ENCODE results near the gene FGD3.

The FGD3 gene

DNA sequence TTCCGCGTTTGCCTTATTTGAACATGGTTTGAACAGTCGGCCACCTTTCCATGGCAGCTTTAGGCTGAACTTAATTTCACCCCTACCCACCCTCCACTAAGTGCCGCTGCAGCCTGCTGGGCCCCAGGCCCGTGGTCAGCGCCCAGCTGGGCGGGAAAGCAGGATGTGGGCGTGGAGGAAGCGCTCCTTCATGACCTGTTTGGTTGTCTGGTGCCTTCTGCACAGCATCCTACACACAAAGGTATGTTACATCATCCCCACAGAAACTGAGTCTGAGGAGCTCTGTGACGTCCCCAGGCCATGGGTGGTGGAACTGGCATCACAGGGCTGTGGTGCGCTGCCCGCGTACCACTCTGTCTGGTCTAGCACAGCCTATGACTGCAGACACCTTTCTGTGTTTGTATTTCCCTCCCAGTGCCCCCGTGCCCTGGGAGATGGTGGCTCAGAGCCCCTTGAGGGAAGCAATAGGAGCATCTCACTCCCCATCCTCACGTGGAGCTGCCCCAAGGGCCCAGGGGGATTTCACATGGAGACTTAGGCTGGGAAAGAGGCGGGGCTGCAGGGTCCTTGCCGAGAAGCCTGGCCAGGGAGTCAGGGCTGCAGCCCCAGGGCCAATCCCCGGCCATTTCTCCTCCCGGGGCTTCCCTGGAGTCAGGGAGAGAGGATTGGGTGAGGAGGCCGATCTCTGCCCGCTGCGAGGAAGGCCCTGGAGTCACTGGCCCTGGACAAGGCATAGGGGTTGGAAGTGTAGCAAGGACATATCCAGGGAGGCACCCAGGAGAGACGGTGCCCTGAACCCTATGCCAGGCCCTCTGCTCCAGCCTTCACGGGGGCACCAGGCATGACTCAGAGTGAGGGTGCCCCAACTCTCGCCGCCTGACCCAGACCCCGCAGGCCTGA lies 73.7 kb downstream of the FGD3 start:
- Histone ChIP-seq H3K4me3 (ENCODE audit: low read length) (no peak overlapping the region), H3K27ac (ENCODE audit: low read length) (no peak overlapping the region), H3F3A (ENCODE audit: insufficient read depth, low read length) (no peaks in the 10 kb centered on the region), H4K20me1 (ENCODE audit: insufficient read depth, low read length) (no peaks in the 10 kb centered on the region), H3K9me2 (replicated peaks; ENCODE audit: insufficient read depth, low read length) (no peaks in the 10 kb centered on the region), H3K27me3 (replicated peaks; ENCODE audit: insufficient read depth, low read length) (no peaks in the 10 kb centered on the region), H2AFZ (ENCODE audit: low read length) (no peak overlapping the region), H3K9ac (ENCODE audit: low read length) (no peak overlapping the region), H3K36me3 (replicated peaks; ENCODE audit: insufficient read depth, low read length) (no peaks in the 10 kb centered on the region), H3K4me1 (ENCODE audit: low read length) (no peaks in the 10 kb centered on the region), H3K79me2 (ENCODE audit: low read length) (no peaks in the 10 kb centered on the region), H3K9me3 (replicated peaks; ENCODE audit: insufficient read depth, low read length) (no peaks in the 10 kb centered on the region), H3K4me2 (ENCODE audit: low read depth, low read length) (no peak overlapping the region)
- TF ChIP-seq EZH2phosphoT487 (IDR thresholded peaks at IDR 0.05; ENCODE audit: low read length) = no peak
- TF ChIP-seq, protein P1, sequence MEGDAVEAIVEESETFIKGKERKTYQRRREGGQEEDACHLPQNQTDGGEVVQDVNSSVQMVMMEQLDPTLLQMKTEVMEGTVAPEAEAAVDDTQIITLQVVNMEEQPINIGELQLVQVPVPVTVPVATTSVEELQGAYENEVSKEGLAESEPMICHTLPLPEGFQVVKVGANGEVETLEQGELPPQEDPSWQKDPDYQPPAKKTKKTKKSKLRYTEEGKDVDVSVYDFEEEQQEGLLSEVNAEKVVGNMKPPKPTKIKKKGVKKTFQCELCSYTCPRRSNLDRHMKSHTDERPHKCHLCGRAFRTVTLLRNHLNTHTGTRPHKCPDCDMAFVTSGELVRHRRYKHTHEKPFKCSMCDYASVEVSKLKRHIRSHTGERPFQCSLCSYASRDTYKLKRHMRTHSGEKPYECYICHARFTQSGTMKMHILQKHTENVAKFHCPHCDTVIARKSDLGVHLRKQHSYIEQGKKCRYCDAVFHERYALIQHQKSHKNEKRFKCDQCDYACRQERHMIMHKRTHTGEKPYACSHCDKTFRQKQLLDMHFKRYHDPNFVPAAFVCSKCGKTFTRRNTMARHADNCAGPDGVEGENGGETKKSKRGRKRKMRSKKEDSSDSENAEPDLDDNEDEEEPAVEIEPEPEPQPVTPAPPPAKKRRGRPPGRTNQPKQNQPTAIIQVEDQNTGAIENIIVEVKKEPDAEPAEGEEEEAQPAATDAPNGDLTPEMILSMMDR (IDR thresholded peaks at IDR 0.05; ENCODE audit: low read length) = no peak
- TF ChIP-seq EZH2 (optimal IDR thresholded peaks at IDR 0.05; ENCODE audit: low read depth, low read length) = no peak
- no peak for DNase-seq

- Histone ChIP-seq H3K9ac (ENCODE audit: low read length) (no peak overlapping the region), H3K27me3 (replicated peaks; ENCODE audit: insufficient read depth, low read length) (no peaks in the 10 kb centered on the region), H3K4me3 (ENCODE audit: low read length) (no peak overlapping the region), H3K4me1 (ENCODE audit: low read length) (no peaks in the 10 kb centered on the region), H3K36me3 (replicated peaks; ENCODE audit: insufficient read depth, low read length) (no peaks in the 10 kb centered on the region), H2AFZ (ENCODE audit: low read length) (no peak overlapping the region), H3K27ac (ENCODE audit: low read length) (no peak overlapping the region), H3K9me2 (replicated peaks; ENCODE audit: insufficient read depth, low read length) (no peaks in the 10 kb centered on the region), H3K4me2 (ENCODE audit: low read depth, low read length) (no peak overlapping the region), H3F3A (ENCODE audit: insufficient read depth, low read length) (no peaks in the 10 kb centered on the region), H3K9me3 (replicated peaks; ENCODE audit: insufficient read depth, low read length) (no peaks in the 10 kb centered on the region), H4K20me1 (ENCODE audit: insufficient read depth, low read length) (no peaks in the 10 kb centered on the region), H3K79me2 (ENCODE audit: low read length) (no peaks in the 10 kb centered on the region)
- DNase-seq = no peak
- TF ChIP-seq EZH2 (optimal IDR thresholded peaks at IDR 0.05; ENCODE audit: low read depth, low read length) = no peak
- TF ChIP-seq, protein P1 (IDR thresholded peaks at IDR 0.05; ENCODE audit: low read length) = no peak
- no peak for TF ChIP-seq EZH2phosphoT487 (IDR thresholded peaks at IDR 0.05; ENCODE audit: low read length)
These were observed 74.7 kb downstream of the FGD3 start for GRCh38 chr9:93022066-93022465.

- Histone ChIP-seq H2AFZ (ENCODE audit: low read length) (no peak overlapping the region), H4K20me1 (ENCODE audit: insufficient read depth, low read length) (no peaks in the 10 kb centered on the region), H3K36me3 (replicated peaks; ENCODE audit: insufficient read depth, low read length) (no peaks in the 10 kb centered on the region), H3K4me3 (ENCODE audit: low read length) (no peak overlapping the region), H3K4me2 (ENCODE audit: low read depth, low read length) (no peak overlapping the region), H3K4me1 (ENCODE audit: low read length) (no peaks in the 10 kb centered on the region), H3F3A (ENCODE audit: insufficient read depth, low read length) (no peaks in the 10 kb centered on the region), H3K9me3 (replicated peaks; ENCODE audit: insufficient read depth, low read length) (no peaks in the 10 kb centered on the region), H3K9ac (ENCODE audit: low read length) (no peak overlapping the region), H3K27me3 (replicated peaks; ENCODE audit: insufficient read depth, low read length) (no peaks in the 10 kb centered on the region), H3K9me2 (replicated peaks; ENCODE audit: insufficient read depth, low read length) (no peaks in the 10 kb centered on the region), H3K27ac (ENCODE audit: low read length) (no peak overlapping the region), H3K79me2 (ENCODE audit: low read length) (no peaks in the 10 kb centered on the region)
- no peak for TF ChIP-seq EZH2phosphoT487 (IDR thresholded peaks at IDR 0.05; ENCODE audit: low read length)
- no peak for TF ChIP-seq EZH2 (optimal IDR thresholded peaks at IDR 0.05; ENCODE audit: low read depth, low read length)
- TF ChIP-seq, protein P1 (IDR thresholded peaks at IDR 0.05; ENCODE audit: low read length) = no peak
- DNase-seq = no peak
These were observed 75.6 kb downstream of the FGD3 start for GRCh38 chr9:93022721-93023520.
